Right lobe of liver (tissue), 4 donors: ENCODE measurements around the gene THPO.

ENCODE experiments used
- CTCF ChIP-seq, 4 donors: fragments of 200-600 bp in 3 of 4; fragments of 450-650 bp in 1 of 4; IDR thresholded peaks; one replicate each; pipeline versions ENCODE4 v1.5.1 to v1.8.0; 2016 to 2022; ENCODE audit warnings: antibody characterized with exemption in 4 of 4, mild to moderate bottlenecking in 2 of 4
- POLR2A ChIP-seq: fragments of 450-650 bp; IDR thresholded peaks from one replicate; pipeline ENCODE4 v1.6.1; 2017; ENCODE audit warnings: antibody characterized with exemption, mild to moderate bottlenecking
- donor health status: DM: no; HTN: no; CAD: no.
- donor health status: DM: no; HTN: no; CAD: no.
- donor health status: DM: no; HTN: yes; CAD: no.

GRCh38 chr3:184360929-184361531 lies 17.0 kb downstream of the THPO start:
- TF ChIP-seq CTCF (IDR thresholded peaks at IDR 0.05) (no peak), POLR2A (no peak)
